Measurements from ENCODE around the gene H2BK1. TPM values are rescaled to one million over a fixed set of nuclear protein-coding genes. Genes with fewer than 3 reads are reported as not detected.

The H2BK1 gene
- total RNA-seq, 1 experiment from 2014 or later = not detected

GRCh38 chr7:151243408-151244195, 33.3 kb upstream of the H2BK1 start:
- intact Hi-C loops (cut with micrococcal nuclease; ENCODE audit: unreplicated experiment) (no loop called here), in situ Hi-C loops (cut with HindIII; ENCODE audit: low pct_unique_long_range_greater_than_20kb, low sequenced_read_pairs) (no loop called here)
- Histone ChIP-seq H3K4me1 (ENCODE audit: control insufficient read depth, insufficient read depth, low read length) (peaks cover 24% of the 10 kb centered on the region), H3K27ac (ENCODE audit: low read length) (no peak overlapping the region), H3K9me3 (ENCODE audit: control insufficient read depth, insufficient read depth, low read depth, low read length) (no peaks in the 10 kb centered on the region), H3K36me3 (ENCODE audit: control insufficient read depth, insufficient read depth, low read length) (no peaks in the 10 kb centered on the region; the same call in 1 of the 2 replicates), H3K4me3 (ENCODE audit: low read depth in 2 of 2, low read length in 2 of 2) (no peak overlapping the region), H3K27me3 (ENCODE audit: control insufficient read depth, insufficient read depth, low read length) (no peaks in the 10 kb centered on the region)
- ChIA-PET POLR2A (interaction anchor here (0.6 to 0.7 kb wide), 2 partner anchors 53 to 332 kb away, joined by 5 read pairs; no protein-coding TSS in a partner anchor), CTCF (interaction anchor here (0.6 to 1.0 kb wide), 4 partner anchors 11 to 216 kb away, joined by 3 to 6 read pairs (median 4); partner anchors contain the start of genes ABCF2 and CHPF2)
- no peak for TF ChIP-seq TCF7L2 (IDR thresholded peaks at IDR 0.05; ENCODE audit: low read depth, low read length)
- TF ChIP-seq REST (IDR thresholded peaks at IDR 0.05; ENCODE audit: insufficient read depth in 1 of 2, low read depth in 2 of 2, low read length in 1 of 2) = no peak
- TF ChIP-seq POLR2AphosphoS5 (IDR thresholded peaks at IDR 0.05; ENCODE audit: low read depth, low read length) = no peak
- no peak for TF ChIP-seq CTCF (IDR thresholded peaks at IDR 0.05)
- TF ChIP-seq SIN3A (IDR thresholded peaks at IDR 0.05; ENCODE audit: borderline replicate concordance, insufficient read depth, low read depth, low read length) = no peak
- no TSS peak for BruUV-seq (replicated peaks)
- no peak for ATAC-seq
- DNase-seq (ENCODE audit: low read depth, low spot score) = no peak

- POLR2A ChIA-PET = interaction anchor here (0.6 kb wide), 1 partner anchor 331 kb away, joined by 5 read pairs; no protein-coding TSS in a partner anchor
Observed at GRCh38 chr7:151243045-151243349, 32.7 kb upstream of the H2BK1 start.

More at GRCh38 chr7:151243045-151243349, 32.7 kb upstream of the H2BK1 start:
- CTCF ChIA-PET = interaction anchor here (0.7 kb wide), 1 partner anchor 118 kb away, joined by 6 read pairs; no protein-coding TSS in a partner anchor
- intact Hi-C loops (cut with micrococcal nuclease; ENCODE audit: unreplicated experiment) = no loop called here
- in situ Hi-C loops (cut with HindIII; ENCODE audit: low pct_unique_long_range_greater_than_20kb, low sequenced_read_pairs) = no loop called here
- no peak for TF ChIP-seq SIN3A (IDR thresholded peaks at IDR 0.05; ENCODE audit: borderline replicate concordance, insufficient read depth, low read depth, low read length)
- TF ChIP-seq REST (IDR thresholded peaks at IDR 0.05; ENCODE audit: insufficient read depth in 1 of 2, low read depth in 2 of 2, low read length in 1 of 2) = no peak
- no peak for TF ChIP-seq CTCF (IDR thresholded peaks at IDR 0.05)
- TF ChIP-seq POLR2AphosphoS5 (IDR thresholded peaks at IDR 0.05; ENCODE audit: low read depth, low read length) = no peak
- no peak for TF ChIP-seq TCF7L2 (IDR thresholded peaks at IDR 0.05; ENCODE audit: low read depth, low read length)
- H3K4me3 ChIP-seq (ENCODE audit: low read depth in 2 of 2, low read length in 2 of 2) = no peak overlapping the region
- peaks cover 24% of the 10 kb centered on the region for H3K4me1 ChIP-seq (ENCODE audit: control insufficient read depth, insufficient read depth, low read length)
- H3K27ac ChIP-seq (ENCODE audit: low read length) = no peak overlapping the region
- DNase-seq (ENCODE audit: low read depth, low spot score) = no peak
- no peaks in the 10 kb centered on the region for H3K9me3 ChIP-seq (ENCODE audit: control insufficient read depth, insufficient read depth, low read depth, low read length)
- no TSS peak for BruUV-seq (replicated peaks)
- H3K36me3 ChIP-seq (ENCODE audit: control insufficient read depth, insufficient read depth, low read length) = no peaks in the 10 kb centered on the region; the same call in 1 of the 2 replicates
- H3K27me3 ChIP-seq (ENCODE audit: control insufficient read depth, insufficient read depth, low read length) = no peaks in the 10 kb centered on the region
- no peak for ATAC-seq

Measured in Panc1 (cell line).